HG03064 (cell line): ENCODE measurements around the gene SLC6A11.

Source experiments
- ATAC-seq: cut with Tn5 transposase; IDR thresholded peaks from one replicate; pipeline ENCODE4 v1.9.1; 2021; ENCODE audit warnings: low read depth; ENCODE audit not compliant: unreplicated experiment

Gene SLC6A11

GRCh38 chr3:10949197-10949596, 133.2 kb downstream of the SLC6A11 start:
- ATAC-seq = no peak

- no peak for ATAC-seq
These were observed 134.7 kb downstream of the SLC6A11 start for GRCh38 chr3:10950476-10951294.

- no peak for ATAC-seq
These were observed 135.4 kb downstream of the SLC6A11 start for GRCh38 chr3:10951295-10951926.

GRCh38 chr3:10952525-10952924, 136.5 kb downstream of the SLC6A11 start:
- ATAC-seq = no peak

DNA sequence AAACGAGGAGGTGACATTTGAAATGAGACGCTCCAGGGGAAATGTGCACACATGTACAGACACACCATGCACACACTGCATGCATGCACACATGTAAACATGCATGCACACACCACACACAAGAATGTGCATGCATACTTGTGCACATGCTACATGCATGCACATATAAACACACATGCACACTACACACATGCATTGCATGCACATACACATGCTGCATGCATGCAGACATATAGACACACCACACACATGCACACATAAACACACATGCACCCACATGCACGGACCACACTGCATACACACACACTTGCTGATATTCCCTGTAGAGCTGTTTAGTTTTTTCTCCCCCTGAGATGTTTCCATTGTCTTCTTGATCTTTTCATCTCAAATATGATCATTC, 138.7 kb downstream of the SLC6A11 start:
- ATAC-seq = no peak

DNA sequence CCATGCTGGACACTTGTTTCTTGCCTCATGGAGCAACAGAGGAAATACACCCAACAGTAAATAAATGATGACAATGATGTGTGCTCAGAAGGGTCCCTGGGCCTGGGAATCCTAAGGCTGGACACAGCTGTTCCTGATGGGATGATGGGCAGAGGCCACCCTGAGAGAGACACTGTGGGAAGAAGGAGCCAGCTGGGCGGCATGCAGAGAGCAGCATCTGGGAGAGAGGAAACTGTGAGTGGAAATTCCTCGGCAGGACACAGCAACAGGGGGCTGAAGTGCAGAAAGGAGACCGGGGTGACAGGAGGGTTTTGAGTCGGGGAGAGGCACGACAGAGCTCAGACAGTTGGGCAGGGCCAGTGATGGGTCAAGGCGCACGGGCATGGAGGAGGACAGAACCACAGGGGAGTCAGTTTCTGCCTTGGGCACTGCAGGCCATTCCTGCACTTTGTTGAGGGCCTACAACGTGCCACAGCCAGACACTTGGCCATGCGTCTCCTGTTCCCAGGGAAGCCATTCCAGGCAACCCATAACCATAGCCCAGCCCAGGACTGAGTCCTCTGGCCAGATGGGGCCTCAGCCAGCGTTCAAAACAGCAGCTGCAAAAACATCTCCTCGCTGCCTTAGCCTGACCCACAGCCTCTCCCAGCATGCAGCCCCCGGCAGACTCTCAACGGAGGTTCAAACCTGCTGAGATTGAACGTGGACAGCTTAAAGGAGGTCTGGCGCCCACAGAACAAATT, 139.9 kb downstream of the SLC6A11 start:
- ATAC-seq = no peak

GRCh38 chr3:10956531-10956930, 140.5 kb downstream of the SLC6A11 start:
- ATAC-seq = no peak

- no peak for ATAC-seq
These were observed 141.0 kb downstream of the SLC6A11 start for GRCh38 chr3:10956986-10957385.

GRCh38 chr3:10957976-10958749, 142.1 kb downstream of the SLC6A11 start:
- ATAC-seq = no peak

DNA sequence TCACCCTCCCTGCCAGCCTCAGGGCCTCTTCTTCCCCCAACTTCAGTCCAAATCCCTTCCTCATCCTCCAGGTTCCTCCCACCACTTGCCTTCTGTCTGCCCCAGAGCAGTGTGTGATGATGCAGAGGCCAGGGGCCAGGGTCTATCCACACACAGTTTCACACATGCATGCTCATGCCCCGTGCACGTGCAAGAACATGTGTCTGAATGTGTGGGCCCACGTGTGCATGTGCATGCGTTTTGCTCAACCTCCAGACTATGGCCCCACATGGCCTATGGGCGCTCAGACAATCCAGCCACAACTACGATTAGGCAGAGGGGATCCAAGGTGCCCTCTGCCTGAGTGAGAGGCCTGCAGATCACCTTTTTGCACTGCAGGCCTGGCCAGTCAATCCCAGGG, 144.2 kb downstream of the SLC6A11 start:
- no peak for ATAC-seq

DNA sequence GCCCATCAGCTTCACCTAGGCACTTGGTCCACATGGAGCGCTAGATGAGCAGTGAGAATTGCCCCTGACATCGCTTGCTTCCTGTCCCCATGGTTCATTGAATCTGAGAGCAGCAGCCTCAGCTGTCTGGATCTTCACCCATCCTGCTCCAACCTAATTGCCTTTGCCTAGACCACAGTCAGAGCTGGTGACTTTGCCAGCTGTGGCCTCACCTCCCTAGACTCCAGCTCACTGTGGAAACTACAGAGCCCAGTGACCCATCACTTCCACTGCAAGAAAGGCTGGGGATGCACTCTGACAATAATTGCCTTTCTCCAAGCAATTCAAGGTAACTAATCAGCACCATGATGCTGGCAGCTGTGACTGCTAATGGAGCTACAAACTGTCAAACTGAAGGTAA, 145.9 kb downstream of the SLC6A11 start:
- no peak for ATAC-seq

GRCh38 chr3:10962481-10963036, 146.5 kb downstream of the SLC6A11 start:
- no peak for ATAC-seq

GRCh38 chr3:10964537-10965167, 148.6 kb downstream of the SLC6A11 start:
- no peak for ATAC-seq

- no peak for ATAC-seq
These were observed 152.4 kb downstream of the SLC6A11 start for GRCh38 chr3:10968401-10968800.

DNA sequence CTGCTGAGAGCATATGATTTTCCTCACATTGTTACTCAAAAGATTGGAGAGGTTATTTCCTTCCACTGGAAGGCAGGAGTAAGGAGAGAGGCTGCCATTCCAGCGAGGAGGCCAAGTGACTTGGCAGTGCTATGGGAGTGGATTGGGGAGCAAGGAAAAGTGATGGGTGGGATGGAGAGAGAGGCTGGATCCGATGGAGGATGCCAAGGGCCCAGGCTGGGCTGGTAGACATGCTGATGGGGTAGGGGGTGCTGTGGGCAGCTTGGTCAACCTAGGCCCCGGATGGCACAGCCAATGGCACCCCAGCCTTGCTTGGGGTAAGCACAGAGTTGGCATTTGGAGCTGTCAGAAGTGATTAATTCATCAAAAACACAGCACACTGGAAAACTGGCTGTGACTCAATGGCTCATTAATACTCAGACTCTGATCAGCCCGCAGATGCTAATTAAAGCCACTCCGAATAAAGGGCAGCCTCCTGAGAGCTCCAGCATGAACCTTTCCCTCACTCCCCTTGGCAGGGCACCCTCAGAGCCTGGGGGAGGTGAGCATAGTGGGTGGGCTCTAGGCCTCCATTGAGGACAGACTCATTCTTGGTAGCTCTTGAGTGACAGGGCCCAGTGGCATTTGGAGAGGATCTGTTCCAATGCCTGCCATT, 154.4 kb downstream of the SLC6A11 start:
- no peak for ATAC-seq

GRCh38 chr3:10972072-10972782, 156.2 kb downstream of the SLC6A11 start:
- no peak for ATAC-seq

DNA sequence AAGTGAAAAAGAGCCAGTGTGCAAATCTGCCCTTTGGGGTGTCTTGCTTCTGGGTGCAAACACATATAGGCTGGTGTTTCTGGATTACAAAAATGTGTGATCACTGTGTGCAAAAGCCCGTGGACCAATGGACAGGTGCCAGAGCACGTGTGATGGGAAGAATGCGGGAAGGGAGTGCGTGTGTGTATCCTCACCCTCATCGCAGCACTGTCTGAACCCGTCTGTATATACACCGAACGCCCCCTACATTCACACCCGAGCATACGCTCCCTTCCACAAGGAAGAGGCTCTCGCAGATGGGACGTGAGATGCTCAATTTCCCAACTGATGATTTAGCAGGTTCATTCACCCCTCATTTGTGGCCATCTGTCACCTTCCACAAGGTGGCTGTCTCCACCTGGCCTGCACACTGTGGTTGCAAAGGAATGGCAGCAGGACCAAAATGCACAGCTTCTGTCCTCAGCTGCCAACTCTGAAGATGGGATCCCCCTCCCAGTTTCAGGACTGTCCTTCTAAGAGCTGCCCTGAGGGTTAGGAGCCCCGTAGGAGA, 157.1 kb downstream of the SLC6A11 start:
- ATAC-seq = no peak

DNA sequence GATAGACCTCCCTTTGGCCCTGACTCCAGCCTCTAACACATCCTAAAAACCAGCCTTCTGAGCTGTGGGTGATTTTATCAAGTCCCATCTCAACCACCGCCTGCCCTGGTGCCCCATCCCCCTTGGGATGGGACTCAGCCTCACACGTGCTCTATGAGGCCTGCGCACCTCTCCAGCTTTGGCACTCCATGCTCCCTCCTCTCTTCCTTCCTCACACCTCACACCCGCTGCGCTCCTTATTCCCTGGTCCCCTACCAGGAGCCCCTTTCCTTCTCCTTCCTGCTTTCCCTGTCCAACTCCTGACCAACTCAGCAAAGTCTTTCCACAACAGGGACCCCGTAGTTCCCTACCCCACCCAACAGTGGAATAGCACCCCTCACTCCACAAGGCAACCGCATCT, 158.1 kb downstream of the SLC6A11 start:
- ATAC-seq = no peak
